Non-pigmented ciliary epithelial cell (primary cell): ENCODE results near the gene CBS.
"Not testable (repeated sequence)": the region's sequence is repeated elsewhere in the genome, so short reads cannot be mapped to it uniquely, and the experiment has no call there.

Source experiments
- DNase-seq: peaks from one replicate; pipeline ENCODE4 v3.0.0-alpha.2; 2010; ENCODE audit warnings: low read depth

Gene CBS

GRCh38 chr21:43075170-43076022 is at the start of gene CBS:
Gene CBS (minus strand): TSS chr21:43075835. CDS start chr21:43072193, 3,642 bp downstream.
- DNase-seq = not testable (repeated sequence)

- DNase-seq = not testable (repeated sequence)
Observed at GRCh38 chr21:43115956-43116355, 40.3 kb upstream of the CBS start.

- DNase-seq = not testable (repeated sequence)
Observed at GRCh38 chr21:43114483-43114882, 38.8 kb upstream of the CBS start.

GRCh38 chr21:43109006-43109405 is 33.4 kb upstream of the CBS start:
- not testable (repeated sequence) for DNase-seq

GRCh38 chr21:43108177-43108576 is 32.5 kb upstream of the CBS start:
- not testable (repeated sequence) for DNase-seq

- DNase-seq = not testable (repeated sequence)
Observed at GRCh38 chr21:43107794-43108137, 32.1 kb upstream of the CBS start.

- not testable (repeated sequence) for DNase-seq
Observed at GRCh38 chr21:43106965-43107793, 31.5 kb upstream of the CBS start, which contains the start of gene U2AF1. Gene U2AF1 (minus strand): TSS chr21:43107570. CDS start chr21:43107494, 76 bp downstream.

GRCh38 chr21:43104642-43105041 is 29.0 kb upstream of the CBS start:
- DNase-seq = not testable (repeated sequence)

- DNase-seq = not testable (repeated sequence)
Observed at GRCh38 chr21:43102281-43102680, 26.6 kb upstream of the CBS start.

- DNase-seq = not testable (repeated sequence)
Observed at GRCh38 chr21:43101676-43102075, 26.0 kb upstream of the CBS start.

GRCh38 chr21:43101000-43101399 is 25.4 kb upstream of the CBS start:
- not testable (repeated sequence) for DNase-seq

- not testable (repeated sequence) for DNase-seq
Observed at GRCh38 chr21:43091979-43092614, 16.5 kb upstream of the CBS start.

- not testable (repeated sequence) for DNase-seq
Observed at GRCh38 chr21:43090947-43091346, 15.3 kb upstream of the CBS start.

- not testable (repeated sequence) for DNase-seq
Observed at GRCh38 chr21:43089463-43089862, 13.8 kb upstream of the CBS start.

- not testable (repeated sequence) for DNase-seq
Observed at GRCh38 chr21:43082587-43083300, 7.1 kb upstream of the CBS start.

- not testable (repeated sequence) for DNase-seq
Observed at GRCh38 chr21:43076643-43077042, 1.0 kb upstream of the CBS start.

GRCh38 chr21:43076023-43076637 is 495 bp upstream of the CBS start:
- DNase-seq = not testable (repeated sequence)

- DNase-seq = not testable (repeated sequence)
Observed at GRCh38 chr21:43074401-43075169, 1.1 kb downstream of the CBS start.

- not testable (repeated sequence) for DNase-seq
Observed at GRCh38 chr21:43072742-43073141, 2.9 kb downstream of the CBS start.

GRCh38 chr21:43069682-43070081 is 6.0 kb downstream of the CBS start:
- not testable (repeated sequence) for DNase-seq
